ENCODE measurements around the gene ACER3.
"Not testable (repeated sequence)": the region's sequence is repeated elsewhere in the genome, so short reads cannot be mapped to it uniquely, and the experiment has no call there.

ACER3 gene

GRCh38 chr11:76835928-76836612 is 24.6 kb upstream of the ACER3 start:
- DNase-seq (ENCODE audit: extremely low spot score, insufficient read length, low read depth) (no peak), FAIRE-seq (no peak)

GRCh38 chr11:76836613-76837291 is 24.0 kb upstream of the ACER3 start:
- FAIRE-seq = no peak
- DNase-seq (ENCODE audit: extremely low spot score, insufficient read length, low read depth) = no peak

- DNase-seq (ENCODE audit: extremely low spot score, insufficient read length, low read depth) (no peak), FAIRE-seq (no peak)
Measured at GRCh38 chr11:76837696-76838677, 22.7 kb upstream of the ACER3 start.

GRCh38 chr11:76838678-76839068 is 22.0 kb upstream of the ACER3 start:
- FAIRE-seq = no peak
- DNase-seq (ENCODE audit: extremely low spot score, insufficient read length, low read depth) = no peak

- no peak for FAIRE-seq
- no peak for DNase-seq (ENCODE audit: extremely low spot score, insufficient read length, low read depth)
Measured at GRCh38 chr11:76839311-76839710, 21.4 kb upstream of the ACER3 start.

- FAIRE-seq (no peak), DNase-seq (ENCODE audit: extremely low spot score, insufficient read length, low read depth) (no peak)
Measured at GRCh38 chr11:76841923-76842452, 18.7 kb upstream of the ACER3 start.

- FAIRE-seq (no peak), DNase-seq (ENCODE audit: extremely low spot score, insufficient read length, low read depth) (no peak)
Measured at GRCh38 chr11:76843907-76844306, 16.8 kb upstream of the ACER3 start.

- DNase-seq (ENCODE audit: extremely low spot score, insufficient read length, low read depth) (no peak), FAIRE-seq (no peak)
Measured at GRCh38 chr11:76844511-76844910, 16.2 kb upstream of the ACER3 start.

- DNase-seq (ENCODE audit: extremely low spot score, insufficient read length, low read depth) = no peak
- no peak for FAIRE-seq
Measured at GRCh38 chr11:76845069-76845468, 15.6 kb upstream of the ACER3 start.

- no peak for DNase-seq (ENCODE audit: extremely low spot score, insufficient read length, low read depth)
- FAIRE-seq = no peak
Measured at GRCh38 chr11:76846441-76846840, 14.3 kb upstream of the ACER3 start.

GRCh38 chr11:76849376-76849775 is 11.3 kb upstream of the ACER3 start:
- no peak for FAIRE-seq
- DNase-seq (ENCODE audit: extremely low spot score, insufficient read length, low read depth) = no peak

- no peak for DNase-seq (ENCODE audit: extremely low spot score, insufficient read length, low read depth)
- FAIRE-seq = no peak
Measured at GRCh38 chr11:76850130-76850529, 10.6 kb upstream of the ACER3 start.

GRCh38 chr11:76850815-76851214 is 9.9 kb upstream of the ACER3 start:
- FAIRE-seq = no peak
- DNase-seq (ENCODE audit: extremely low spot score, insufficient read length, low read depth) = no peak

- DNase-seq (ENCODE audit: extremely low spot score, insufficient read length, low read depth) = no peak
- FAIRE-seq = no peak
Measured at GRCh38 chr11:76854709-76855108, 6.0 kb upstream of the ACER3 start.

GRCh38 chr11:76855670-76856069 is 5.0 kb upstream of the ACER3 start:
- DNase-seq (ENCODE audit: extremely low spot score, insufficient read length, low read depth); FAIRE-seq: not testable (repeated sequence)

- DNase-seq (ENCODE audit: extremely low spot score, insufficient read length, low read depth) = no peak
- FAIRE-seq = no peak
Measured at GRCh38 chr11:76856106-76856505, 4.6 kb upstream of the ACER3 start.

GRCh38 chr11:76856571-76856970 is 4.1 kb upstream of the ACER3 start:
- DNase-seq (ENCODE audit: extremely low spot score, insufficient read length, low read depth) (no peak), FAIRE-seq (no peak)

GRCh38 chr11:76857781-76858410 is 2.8 kb upstream of the ACER3 start:
- DNase-seq (ENCODE audit: extremely low spot score, insufficient read length, low read depth) = no peak
- FAIRE-seq = no peak

- DNase-seq (ENCODE audit: extremely low spot score, insufficient read length, low read depth) (no peak), FAIRE-seq (no peak)
Measured at GRCh38 chr11:76859708-76860227, 950 bp upstream of the ACER3 start.

GRCh38 chr11:76861490-76861953 is 804 bp downstream of the ACER3 start:
- DNase-seq (ENCODE audit: extremely low spot score, insufficient read length, low read depth) = no peak
- no peak for FAIRE-seq
